ENCODE measurements around the gene PODNL1. TPM values are rescaled to one million over a fixed set of nuclear protein-coding genes. Genes with fewer than 3 reads are reported as not detected.

Gene PODNL1
- total RNA-seq, 1 experiment from 2014 or later = not detected

- Histone ChIP-seq H3K27me3 (replicated peaks; ENCODE audit: control insufficient read depth, insufficient read depth, low read length) (no peaks in the 10 kb centered on the region), H3K9me3 (no peaks in the 10 kb centered on the region), H3K4me1 (no peaks in the 10 kb centered on the region), H3K4me3 (ENCODE audit: low read depth, low read length) (no peak overlapping the region), H3K36me3 (ENCODE audit: control insufficient read depth, insufficient read depth, low read length) (peaks cover 3% of the 10 kb centered on the region)
- no peak for TF ChIP-seq CTCF (IDR thresholded peaks at IDR 0.05; ENCODE audit: insufficient read depth in 1 of 2, low read depth in 1 of 2, low read length in 1 of 2, severe bottlenecking in 1 of 2, unreplicated experiment in 1 of 2)
- intact Hi-C loops (cut with micrococcal nuclease; ENCODE audit: unreplicated experiment) = no loop called here
- no peaks in the 10 kb centered on the region for H3K4me1 Mint-ChIP-seq (ENCODE audit: low read depth, unreplicated experiment)
- POLR2A ChIA-PET = no interaction called here
- no TSS peak for BruUV-seq (replicated peaks)
- no peak for DNase-seq
- no peaks in the 10 kb centered on the region for H3K9me3 Mint-ChIP-seq (ENCODE audit: unreplicated experiment)
- H3K36me3 Mint-ChIP-seq (ENCODE audit: insufficient read depth, unreplicated experiment) = peaks cover 42% of the 10 kb centered on the region
- no peaks in the 10 kb centered on the region for H3K27me3 Mint-ChIP-seq (ENCODE audit: insufficient read depth, unreplicated experiment)
- CTCF ChIA-PET = no interaction called here
- H3K27ac Mint-ChIP-seq (ENCODE audit: unreplicated experiment) = no peak overlapping the region
- H3K4me3 Mint-ChIP-seq (ENCODE audit: unreplicated experiment) = no peak overlapping the region
Measured at GRCh38 chr19:13964776-13965175, 26.6 kb upstream of the PODNL1 start.

- H3K27me3 Mint-ChIP-seq (ENCODE audit: insufficient read depth, unreplicated experiment) = no peaks in the 10 kb centered on the region
- no peaks in the 10 kb centered on the region for H3K4me1 Mint-ChIP-seq (ENCODE audit: low read depth, unreplicated experiment)
- no peak overlapping the region for H3K27ac Mint-ChIP-seq (ENCODE audit: unreplicated experiment)
- TF ChIP-seq CTCF (IDR thresholded peaks at IDR 0.05; ENCODE audit: insufficient read depth in 1 of 2, low read depth in 1 of 2, low read length in 1 of 2, severe bottlenecking in 1 of 2, unreplicated experiment in 1 of 2) = no peak
- Histone ChIP-seq H3K4me3 (ENCODE audit: low read depth, low read length) (no peak overlapping the region), H3K36me3 (ENCODE audit: control insufficient read depth, insufficient read depth, low read length) (peaks cover 3% of the 10 kb centered on the region), H3K27me3 (replicated peaks; ENCODE audit: control insufficient read depth, insufficient read depth, low read length) (no peaks in the 10 kb centered on the region), H3K9me3 (no peaks in the 10 kb centered on the region), H3K4me1 (no peaks in the 10 kb centered on the region)
- DNase-seq = no peak
- ChIA-PET CTCF (no interaction called here), POLR2A (no interaction called here)
- no TSS peak for BruUV-seq (replicated peaks)
- no peak overlapping the region for H3K4me3 Mint-ChIP-seq (ENCODE audit: unreplicated experiment)
- peaks cover 31% of the 10 kb centered on the region for H3K36me3 Mint-ChIP-seq (ENCODE audit: insufficient read depth, unreplicated experiment)
- intact Hi-C loops (cut with micrococcal nuclease; ENCODE audit: unreplicated experiment) = no loop called here
- H3K9me3 Mint-ChIP-seq (ENCODE audit: unreplicated experiment) = no peaks in the 10 kb centered on the region
Measured at GRCh38 chr19:13963603-13964105, 25.4 kb upstream of the PODNL1 start.

- Mint-ChIP-seq H3K4me1 (ENCODE audit: low read depth, unreplicated experiment) (no peaks in the 10 kb centered on the region), H3K27ac (ENCODE audit: unreplicated experiment) (no peak overlapping the region), H3K36me3 (ENCODE audit: insufficient read depth, unreplicated experiment) (peaks cover 34% of the 10 kb centered on the region), H3K9me3 (ENCODE audit: unreplicated experiment) (no peaks in the 10 kb centered on the region), H3K27me3 (ENCODE audit: insufficient read depth, unreplicated experiment) (no peaks in the 10 kb centered on the region), H3K4me3 (ENCODE audit: unreplicated experiment) (no peak overlapping the region)
- no peak overlapping the region for H3K4me3 ChIP-seq (ENCODE audit: low read depth, low read length)
- no peak for DNase-seq
- H3K9me3 ChIP-seq = no peaks in the 10 kb centered on the region
- H3K4me1 ChIP-seq = no peaks in the 10 kb centered on the region
- H3K27me3 ChIP-seq (replicated peaks; ENCODE audit: control insufficient read depth, insufficient read depth, low read length) = no peaks in the 10 kb centered on the region
- H3K36me3 ChIP-seq (ENCODE audit: control insufficient read depth, insufficient read depth, low read length) = peaks cover 3% of the 10 kb centered on the region
- no peak for TF ChIP-seq CTCF (IDR thresholded peaks at IDR 0.05; ENCODE audit: insufficient read depth in 1 of 2, low read depth in 1 of 2, low read length in 1 of 2, severe bottlenecking in 1 of 2, unreplicated experiment in 1 of 2)
- intact Hi-C loops (cut with micrococcal nuclease; ENCODE audit: unreplicated experiment) = no loop called here
- BruUV-seq (replicated peaks) = no TSS peak
- ChIA-PET POLR2A (no interaction called here), CTCF (no interaction called here)
Measured at GRCh38 chr19:13962699-13963602, 24.7 kb upstream of the PODNL1 start.

Measured in Caco-2 (cell line).